MM.1S (cell line): ENCODE results near the gene TRIM45.

ENCODE experiments used
- DNase-seq: peaks from one replicate; pipeline ENCODE4 v3.0.0-alpha.2; 2015
- H2AFZ ChIP-seq: fragments of 300-600 bp; sonication (generic); 2 replicates; pipeline ENCODE4 v1.6.0; 2016; ENCODE audit warnings: antibody characterized with exemption, low read length
- H3F3A ChIP-seq: fragments of 300-600 bp; sonication (generic); 2 replicates; pipeline ENCODE4 v1.6.1; 2016; ENCODE audit warnings: mild to moderate bottlenecking, antibody characterized with exemption, low read length, moderate library complexity, mixed read lengths; ENCODE audit not compliant: insufficient read depth
- H3K27ac ChIP-seq: fragments of 300-600 bp; sonication (generic); 2 replicates; pipeline ENCODE4 v1.5.1; 2016; ENCODE audit warnings: mild to moderate bottlenecking, low read length
- H3K27me3 ChIP-seq: fragments of 300-600 bp; sonication (generic); replicated peaks from 2 replicates; pipeline ENCODE4 v1.6.0; 2016; ENCODE audit warnings: low read length; ENCODE audit not compliant: insufficient read depth
- H3K36me3 ChIP-seq: fragments of 300-600 bp; sonication (generic); replicated peaks from 2 replicates; pipeline ENCODE4 v1.6.1; 2016; ENCODE audit warnings: mild to moderate bottlenecking, low read length, mixed read lengths; ENCODE audit not compliant: insufficient read depth
- H3K4me1 ChIP-seq: fragments of 300-600 bp; sonication (generic); 2 replicates; pipeline ENCODE4 v1.6.1; 2016; ENCODE audit warnings: low read length, mixed read lengths
- H3K4me2 ChIP-seq: fragments of 300-600 bp; sonication (generic); 2 replicates; pipeline ENCODE4 v1.6.0; 2016; ENCODE audit warnings: low read depth, low read length
- H3K4me3 ChIP-seq: fragments of 300-600 bp; sonication (generic); 2 replicates; pipeline ENCODE4 v1.5.1; 2016; ENCODE audit warnings: low read length, mixed read lengths
- H3K79me2 ChIP-seq: fragments of 300-600 bp; sonication (generic); 2 replicates; pipeline ENCODE4 v1.6.1; 2016; ENCODE audit warnings: mixed run types, low read length, mixed read lengths
- H3K9ac ChIP-seq: fragments of 300-600 bp; sonication (generic); 2 replicates; pipeline ENCODE4 v1.6.1; 2016; ENCODE audit warnings: low read length, mixed read lengths
- H3K9me2 ChIP-seq: fragments of 300-600 bp; sonication (generic); replicated peaks from 2 replicates; pipeline ENCODE4 v1.6.1; 2016; ENCODE audit warnings: mild to moderate bottlenecking, low read length, mixed read lengths; ENCODE audit not compliant: insufficient read depth
- H3K9me3 ChIP-seq: fragments of 300-600 bp; sonication (generic); replicated peaks from 2 replicates; pipeline ENCODE4 v1.6.1; 2016; ENCODE audit warnings: mild to moderate bottlenecking, low read length, mixed read lengths; ENCODE audit not compliant: insufficient read depth
- H4K20me1 ChIP-seq: fragments of 300-600 bp; sonication (generic); 2 replicates; pipeline ENCODE4 v1.6.1; 2016; ENCODE audit warnings: mild to moderate bottlenecking, low read length, moderate library complexity, mixed read lengths; ENCODE audit not compliant: insufficient read depth
- CTCF ChIP-seq: fragments of 300-600 bp; sonication (generic); IDR thresholded peaks from 2 replicates; pipeline ENCODE4 v1.5.1; 2016; ENCODE audit warnings: antibody characterized with exemption, low read length, mixed read lengths
- EZH2 ChIP-seq: fragments of 300-600 bp; sonication (generic); optimal IDR thresholded peaks from 2 replicates; pipeline ENCODE3; 2017; ENCODE audit warnings: low read depth, mild to moderate bottlenecking, antibody characterized with exemption, low read length, mixed read lengths
- EZH2phosphoT487 ChIP-seq: fragments of 300-600 bp; sonication (generic); IDR thresholded peaks from 2 replicates; pipeline ENCODE4 v1.6.1; 2018; ENCODE audit warnings: antibody characterized with exemption, low read length

TRIM45 gene

GRCh38 chr1:117143172-117143571 is 21.6 kb upstream of the TRIM45 start:
- Histone ChIP-seq H2AFZ (no peak overlapping the region), H3K79me2 (no peaks in the 10 kb centered on the region), H3K27me3 (no peaks in the 10 kb centered on the region), H3K4me1 (no peaks in the 10 kb centered on the region), H3K9me3 (no peaks in the 10 kb centered on the region), H3K4me2 (no peak overlapping the region), H3K36me3 (no peaks in the 10 kb centered on the region), H3K27ac (no peak overlapping the region), H3K9me2 (no peaks in the 10 kb centered on the region), H3F3A (no peaks in the 10 kb centered on the region), H4K20me1 (no peaks in the 10 kb centered on the region), H3K4me3 (no peak overlapping the region), H3K9ac (no peak overlapping the region)
- no peak for DNase-seq
- TF ChIP-seq EZH2 (no peak), EZH2phosphoT487 (no peak), CTCF (no peak)

GRCh38 chr1:117142200-117142599 is 20.7 kb upstream of the TRIM45 start:
- Histone ChIP-seq H3K4me2 (no peak overlapping the region), H3K27ac (no peak overlapping the region), H3K9me3 (no peaks in the 10 kb centered on the region), H3K9ac (no peak overlapping the region), H3K4me3 (no peak overlapping the region), H4K20me1 (no peaks in the 10 kb centered on the region), H3K9me2 (no peaks in the 10 kb centered on the region), H3K36me3 (no peaks in the 10 kb centered on the region), H3F3A (no peaks in the 10 kb centered on the region), H3K79me2 (no peaks in the 10 kb centered on the region), H3K27me3 (no peaks in the 10 kb centered on the region), H2AFZ (no peak overlapping the region), H3K4me1 (no peaks in the 10 kb centered on the region)
- DNase-seq: no peak
- no peak for TF ChIP-seq CTCF
- no peak for TF ChIP-seq EZH2
- no peak for TF ChIP-seq EZH2phosphoT487

GRCh38 chr1:117138561-117138960 is 17.0 kb upstream of the TRIM45 start:
- Histone ChIP-seq H3K36me3 (no peaks in the 10 kb centered on the region), H3K27me3 (no peaks in the 10 kb centered on the region), H3K4me3 (no peak overlapping the region), H3K9me3 (no peaks in the 10 kb centered on the region), H4K20me1 (no peaks in the 10 kb centered on the region), H3F3A (no peaks in the 10 kb centered on the region), H2AFZ (no peak overlapping the region), H3K27ac (no peak overlapping the region), H3K9ac (no peak overlapping the region), H3K9me2 (no peaks in the 10 kb centered on the region), H3K4me2 (no peak overlapping the region), H3K79me2 (no peaks in the 10 kb centered on the region), H3K4me1 (no peaks in the 10 kb centered on the region)
- DNase-seq: no peak
- TF ChIP-seq EZH2phosphoT487 (no peak), EZH2 (no peak)

- Histone ChIP-seq H3K79me2 (no peaks in the 10 kb centered on the region), H2AFZ (no peak overlapping the region), H3K4me1 (no peaks in the 10 kb centered on the region), H3K9me2 (no peaks in the 10 kb centered on the region), H3K27me3 (no peaks in the 10 kb centered on the region), H3K9me3 (no peaks in the 10 kb centered on the region), H3K27ac (no peak overlapping the region), H3K4me2 (no peak overlapping the region), H3K36me3 (no peaks in the 10 kb centered on the region), H3K4me3 (no peak overlapping the region), H4K20me1 (no peaks in the 10 kb centered on the region), H3F3A (no peaks in the 10 kb centered on the region), H3K9ac (no peak overlapping the region)
- no peak for TF ChIP-seq EZH2
- no peak for TF ChIP-seq CTCF
- TF ChIP-seq EZH2phosphoT487: no peak
- no peak for DNase-seq
Measured at GRCh38 chr1:117138106-117138505, 16.6 kb upstream of the TRIM45 start.
